CD14-positive monocyte (primary cell): Measurements from ENCODE around the gene ELMO1. TPM values are rescaled to one million over a fixed set of nuclear protein-coding genes. Genes with fewer than 3 reads are reported as not detected.

Experiments used
- DNase-seq, 3 donors: peaks; one replicate each; pipeline ENCODE4 v3.0.0-alpha.2; 2011 to 2022
- H2AFZ ChIP-seq: 2 replicates; pipeline ENCODE4 v1.6.0; 2012; ENCODE audit warnings: mild to moderate bottlenecking, low read depth, low read length, inconsistent platforms; ENCODE audit not compliant: insufficient read depth, poor library complexity, severe bottlenecking
- H3K27ac ChIP-seq, 2 donors: 1 replicate in 1 of 2; 2 replicates in 1 of 2; pipeline ENCODE4 v1.5.1; 2012 to 2013; ENCODE audit warnings: low read length in 2 of 2, control low read depth in 1 of 2, inconsistent platforms in 1 of 2, low read depth in 1 of 2, mild to moderate bottlenecking in 1 of 2
- H3K27me3 ChIP-seq, 2 donors: one replicate each; pipeline versions ENCODE4 v1.6.0 to v1.6.1; 2011 to 2013; ENCODE audit warnings: low read length in 2 of 2; ENCODE audit not compliant: control insufficient read depth in 2 of 2, insufficient read depth in 2 of 2
- H3K36me3 ChIP-seq, 2 donors: replicated peaks in 1 of 2; 1 replicate in 1 of 2; 2 replicates in 1 of 2; pipeline versions ENCODE4 v1.5.1 to v1.6.1; 2012 to 2013; ENCODE audit warnings: low read length in 2 of 2, control low read depth in 1 of 2, inconsistent platforms in 1 of 2, mild to moderate bottlenecking in 1 of 2; ENCODE audit not compliant: insufficient read depth in 2 of 2, control insufficient read depth in 1 of 2
- H3K4me1 ChIP-seq, 2 donors: 1 replicate in 1 of 2; 2 replicates in 1 of 2; pipeline versions ENCODE4 v1.5.1 to v1.6.1; 2012 to 2013; ENCODE audit warnings: low read length in 2 of 2, control low read depth in 1 of 2, inconsistent platforms in 1 of 2, mild to moderate bottlenecking in 1 of 2, moderate library complexity in 1 of 2; ENCODE audit not compliant: insufficient read depth in 2 of 2, control insufficient read depth in 1 of 2
- H3K4me2 ChIP-seq: replicated peaks from 2 replicates; pipeline ENCODE3; 2012; ENCODE audit warnings: low read length, moderate library complexity, mild to moderate bottlenecking; ENCODE audit not compliant: poor library complexity, severe bottlenecking; ENCODE audit errors: extremely low read depth
- H3K4me3 ChIP-seq, 3 experiments: fragments of 200-600 bp in 1 of 3; sonication (generic) in 1 of 3; replicated peaks in 1 of 3; 1 replicate in 2 of 3; 2 replicates in 1 of 3; pipeline ENCODE4 v1.5.1; 2011 to 2013; ENCODE audit warnings: low read length in 3 of 3, mild to moderate bottlenecking in 3 of 3, control low read depth in 2 of 3, low read depth in 2 of 3, inconsistent platforms in 1 of 3, moderate library complexity in 1 of 3
- H3K79me2 ChIP-seq: 2 replicates; pipeline ENCODE4 v1.6.0; 2012; ENCODE audit warnings: mild to moderate bottlenecking, control low read depth, inconsistent platforms, low read length, moderate library complexity; ENCODE audit not compliant: insufficient read depth
- H3K9ac ChIP-seq: 2 replicates; pipeline ENCODE4 v1.6.0; 2017; ENCODE audit warnings: low read length, mild to moderate bottlenecking; ENCODE audit not compliant: insufficient read depth, poor library complexity, severe bottlenecking
- H3K9me3 ChIP-seq, 2 donors: replicated peaks in 1 of 2; 1 replicate in 1 of 2; 2 replicates in 1 of 2; pipeline versions ENCODE4 v1.5.1 to v1.6.1; 2012 to 2013; ENCODE audit warnings: low read length in 2 of 2, control low read depth in 1 of 2; ENCODE audit not compliant: control insufficient read depth in 1 of 2, insufficient read depth in 1 of 2
- H4K20me1 ChIP-seq: 2 replicates; pipeline ENCODE4 v1.6.0; 2012; ENCODE audit warnings: mild to moderate bottlenecking, low read length, control low read depth, moderate library complexity; ENCODE audit not compliant: insufficient read depth
- H3K27ac Mint-ChIP-seq, 7 donors: one replicate each; pipeline ENCODE4 v1.8.0; 2020; ENCODE audit warnings: mild to moderate bottlenecking in 7 of 7, mixed read lengths in 7 of 7, moderate library complexity in 6 of 7, inconsistent platforms in 2 of 7
- H3K27me3 Mint-ChIP-seq, 3 donors: one replicate each; pipeline ENCODE4 v1.8.0; 2021 to 2022; ENCODE audit warnings: low read depth in 3 of 3, mild to moderate bottlenecking in 3 of 3, mixed read lengths in 3 of 3, moderate library complexity in 3 of 3, inconsistent platforms in 1 of 3
- H3K36me3 Mint-ChIP-seq, 2 donors: one replicate each; pipeline ENCODE4 v1.8.0; 2020; ENCODE audit warnings: mixed read lengths in 2 of 2, inconsistent platforms in 1 of 2, mild to moderate bottlenecking in 1 of 2
- H3K4me1 Mint-ChIP-seq: one replicate; pipeline ENCODE4 v1.8.0; 2020; ENCODE audit warnings: mild to moderate bottlenecking, mixed read lengths
- H3K4me3 Mint-ChIP-seq, 2 donors: one replicate each; pipeline ENCODE4 v1.8.0; 2020; ENCODE audit warnings: mild to moderate bottlenecking in 2 of 2, mixed read lengths in 2 of 2, moderate library complexity in 1 of 2
- H3K9me3 Mint-ChIP-seq, 7 donors: one replicate each; pipeline ENCODE4 v1.8.0; 2020 to 2022; ENCODE audit warnings: mixed read lengths in 7 of 7, mild to moderate bottlenecking in 6 of 7, moderate library complexity in 6 of 7, inconsistent platforms in 2 of 7
- WGBS: methylation state at CpG from one replicate; pipeline ENCODE4 v1.1.5; 2013; ENCODE audit warnings: missing lambda C conversion rate; ENCODE audit not compliant: insufficient coverage; 5-methylcytosine and 5-hydroxymethylcytosine counted together
- intact Hi-C, 2 donors: fragments of 100-400 bp; cut with micrococcal nuclease; formaldehyde crosslinking; loops; one replicate each; pipeline versions ENCODE4 v1.15.0 to v1.15.1; 2023
- polyA plus RNA-seq, 3 donors: library from polyadenylated mRNA; depleted of rRNA in 1 of 3; unstranded in 2 of 3; stranded (reverse) in 1 of 3; fragments of 300-500 nt in 2 of 3; fragments of >200 nt in 1 of 3; fragmentation: Illumina TruSeq in 2 of 3; gene quantifications; 1 replicate in 2 of 3; 2 replicates in 1 of 3; pipeline ENCODE4 v1.2.3, GENCODE V29; 2012 to 2021
- TF ChIP-seq, protein P1 (sequence below): fragments of 200-600 bp; IDR thresholded peaks from one replicate; pipeline ENCODE4 v1.8.0; 2022; ENCODE audit warnings: antibody characterized with exemption, mild to moderate bottlenecking

ELMO1 gene
- polyA plus RNA-seq, 3 donors: 46.6 to 50.2 (median 46.7) TPM

DNA sequence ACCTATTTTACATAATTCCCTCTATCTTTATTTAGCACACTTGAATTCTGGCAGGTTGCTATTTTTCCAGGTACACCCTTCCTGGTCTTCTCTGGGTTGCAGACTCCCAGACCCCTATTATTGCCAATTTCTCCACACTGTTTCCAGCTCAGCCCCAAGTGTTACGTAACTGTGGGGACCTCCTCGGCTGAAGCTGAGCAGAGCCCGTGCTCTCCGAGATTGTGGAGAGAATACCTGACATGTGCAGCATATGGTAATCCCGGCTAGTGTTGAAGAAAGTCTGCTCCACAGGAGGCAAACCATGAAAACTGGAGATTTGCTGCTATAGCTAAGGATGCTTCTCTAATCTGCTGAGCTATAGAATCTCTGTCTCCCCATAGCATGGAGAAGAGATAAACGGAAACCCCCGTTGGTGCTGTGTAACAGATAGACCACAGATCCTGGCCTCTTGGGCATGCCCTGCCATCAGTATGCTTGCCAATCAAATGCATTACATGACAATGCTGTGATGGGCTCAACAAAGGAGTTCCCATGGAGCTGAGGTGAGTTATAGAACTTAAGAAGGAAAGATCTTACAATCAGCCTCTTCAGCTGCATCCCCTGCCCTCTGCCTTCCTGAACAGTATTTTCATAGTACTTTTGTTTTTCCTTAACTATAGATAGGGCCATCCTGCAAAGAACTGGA, 579.8 kb downstream of the ELMO1 start:
- Histone ChIP-seq H3K4me2 (no peak overlapping the region), H3K79me2 (no peaks in the 10 kb centered on the region), H4K20me1 (no peaks in the 10 kb centered on the region), H3K27me3 (no peaks in the 10 kb centered on the region), H2AFZ (no peak overlapping the region), H3K4me3 (no peak overlapping the region), H3K9me3 (no peaks in the 10 kb centered on the region), H3K36me3 (peaks cover 49 to 97% of the 10 kb centered on the region in 2 donors), H3K4me1 (no peaks in the 10 kb centered on the region), H3K27ac (no peak overlapping the region), H3K9ac (no peak overlapping the region)
- 100% methylated on average over 5 of the region's 7 CpGs for WGBS
- no peaks in the 10 kb centered on the region for H3K27me3 Mint-ChIP-seq
- TF ChIP-seq, protein P1, sequence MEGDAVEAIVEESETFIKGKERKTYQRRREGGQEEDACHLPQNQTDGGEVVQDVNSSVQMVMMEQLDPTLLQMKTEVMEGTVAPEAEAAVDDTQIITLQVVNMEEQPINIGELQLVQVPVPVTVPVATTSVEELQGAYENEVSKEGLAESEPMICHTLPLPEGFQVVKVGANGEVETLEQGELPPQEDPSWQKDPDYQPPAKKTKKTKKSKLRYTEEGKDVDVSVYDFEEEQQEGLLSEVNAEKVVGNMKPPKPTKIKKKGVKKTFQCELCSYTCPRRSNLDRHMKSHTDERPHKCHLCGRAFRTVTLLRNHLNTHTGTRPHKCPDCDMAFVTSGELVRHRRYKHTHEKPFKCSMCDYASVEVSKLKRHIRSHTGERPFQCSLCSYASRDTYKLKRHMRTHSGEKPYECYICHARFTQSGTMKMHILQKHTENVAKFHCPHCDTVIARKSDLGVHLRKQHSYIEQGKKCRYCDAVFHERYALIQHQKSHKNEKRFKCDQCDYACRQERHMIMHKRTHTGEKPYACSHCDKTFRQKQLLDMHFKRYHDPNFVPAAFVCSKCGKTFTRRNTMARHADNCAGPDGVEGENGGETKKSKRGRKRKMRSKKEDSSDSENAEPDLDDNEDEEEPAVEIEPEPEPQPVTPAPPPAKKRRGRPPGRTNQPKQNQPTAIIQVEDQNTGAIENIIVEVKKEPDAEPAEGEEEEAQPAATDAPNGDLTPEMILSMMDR: no peak
- peaks cover 6% of the 10 kb centered on the region for H3K4me1 Mint-ChIP-seq
- H3K4me3 Mint-ChIP-seq: no peak overlapping the region
- H3K36me3 Mint-ChIP-seq: peaks cover 84% of the 10 kb centered on the region in 2 donors
- no peak for DNase-seq
- intact Hi-C loops: no loop called here
- peak overlapping the region in 2 of 7 donors; percentile 20 to 29 for H3K27ac Mint-ChIP-seq
- H3K9me3 Mint-ChIP-seq: peaks cover 0 to 3% (median 0%) of the 10 kb centered on the region in 7 donors

DNA sequence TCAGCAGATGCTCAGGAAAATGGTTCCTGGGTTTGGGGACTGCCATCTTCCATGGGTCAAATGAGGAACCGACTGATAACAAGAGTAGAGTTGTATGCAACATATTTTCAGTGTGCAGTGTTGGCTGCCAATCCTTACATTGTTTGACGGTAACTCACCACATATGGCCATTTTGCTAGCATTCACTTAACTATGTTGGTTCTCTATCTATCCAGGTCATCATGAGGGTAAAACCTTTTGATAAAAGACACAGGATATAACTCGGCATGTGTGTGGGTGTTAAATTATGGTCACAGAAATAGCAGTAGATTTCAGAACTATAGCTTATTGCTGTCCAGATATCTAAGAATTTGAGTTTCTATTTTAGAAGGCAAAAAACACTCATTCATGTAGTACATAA, 583.6 kb downstream of the ELMO1 start:
- intact Hi-C loops: no loop called here
- Histone ChIP-seq H4K20me1 (no peaks in the 10 kb centered on the region), H3K4me1 (no peaks in the 10 kb centered on the region), H3K9ac (no peak overlapping the region), H3K4me2 (no peak overlapping the region), H3K4me3 (no peak overlapping the region), H3K36me3 (peaks cover 44 to 97% of the 10 kb centered on the region in 2 donors), H3K79me2 (no peaks in the 10 kb centered on the region), H2AFZ (no peak overlapping the region), H3K27me3 (no peaks in the 10 kb centered on the region), H3K9me3 (no peaks in the 10 kb centered on the region), H3K27ac (peak overlapping the region in 1 of 2 donors; percentile 28)
- H3K36me3 Mint-ChIP-seq: peaks cover 86 to 88% of the 10 kb centered on the region in 2 donors
- peaks cover 6% of the 10 kb centered on the region for H3K4me1 Mint-ChIP-seq
- TF ChIP-seq, protein P1: no peak
- DNase-seq: no peak
- WGBS: no CpG with 5 or more reads among the region's 3 CpGs
- H3K4me3 Mint-ChIP-seq: no peak overlapping the region
- H3K27me3 Mint-ChIP-seq: no peaks in the 10 kb centered on the region
- H3K9me3 Mint-ChIP-seq: no peaks in the 10 kb centered on the region
- H3K27ac Mint-ChIP-seq: no peak overlapping the region
